ENCODE results near the gene KRT6A. TPM values are rescaled to one million over a fixed set of nuclear protein-coding genes. Genes with fewer than 3 reads are reported as not detected.

KRT6A gene
- total and polyA plus RNA-seq, 4 donors = 0.02 to 0.05 TPM; not detected in 2

DNA sequence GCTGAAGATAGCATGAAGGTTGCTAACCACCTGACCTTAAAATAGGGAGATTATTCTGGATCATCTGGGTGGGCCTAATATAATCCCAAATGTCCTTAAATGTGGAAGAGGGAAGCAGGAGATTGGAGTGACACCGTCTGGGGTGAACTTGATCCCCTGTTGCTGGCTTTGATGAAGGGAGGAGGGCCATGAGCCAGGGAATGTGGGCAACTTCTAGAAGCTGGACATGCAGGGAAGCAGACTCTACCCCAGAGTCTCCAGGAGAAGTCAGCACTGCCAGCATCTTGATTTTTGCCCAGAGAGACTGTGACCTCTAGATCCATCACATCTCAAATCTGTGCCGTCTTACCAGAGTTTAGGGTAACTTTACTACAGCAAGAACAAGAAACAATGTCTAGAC lies 36.4 kb upstream of the KRT6A start:
- Histone ChIP-seq H3K36me3 (ENCODE audit: control insufficient read depth in 4 of 4, insufficient read depth in 3 of 4, low read depth in 1 of 4, low read length in 3 of 4) (no peaks in the 10 kb centered on the region), H3K27me3 (ENCODE audit: control insufficient read depth in 4 of 4, insufficient read depth in 4 of 4, low read length in 3 of 4) (no peaks in the 10 kb centered on the region), H3K9me3 (ENCODE audit: control insufficient read depth in 4 of 4, low read length in 3 of 4) (no peaks in the 10 kb centered on the region), H3K4me3 (ENCODE audit: low read depth in 1 of 3, low read length in 3 of 3) (no peak overlapping the region), H3K4me1 (ENCODE audit: control insufficient read depth in 4 of 4, insufficient read depth in 4 of 4, low read length in 3 of 4) (no peaks in the 10 kb centered on the region), H3K9ac (ENCODE audit: low read depth in 1 of 2, low read length in 2 of 2) (no peak overlapping the region), H3K27ac (ENCODE audit: low read depth in 1 of 2, low read length in 2 of 2) (no peak overlapping the region)
- no peak for DNase-seq (ENCODE audit: low spot score)
- WGBS = 98% methylated on average over 2 of the region's 2 CpGs
- TF ChIP-seq TAF1 (conservative IDR thresholded peaks at IDR 0.05) = no peak
- no peak for TF ChIP-seq JUND (IDR thresholded peaks at IDR 0.05)
- no peak for TF ChIP-seq EGR1 (IDR thresholded peaks at IDR 0.05; ENCODE audit: low read depth in 2 of 2)
- no peak for TF ChIP-seq HNF4A (conservative IDR thresholded peaks at IDR 0.05)
- TF ChIP-seq, protein P1, sequence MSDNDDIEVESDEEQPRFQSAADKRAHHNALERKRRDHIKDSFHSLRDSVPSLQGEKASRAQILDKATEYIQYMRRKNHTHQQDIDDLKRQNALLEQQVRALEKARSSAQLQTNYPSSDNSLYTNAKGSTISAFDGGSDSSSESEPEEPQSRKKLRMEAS (IDR thresholded peaks at IDR 0.05) = no peak
- TF ChIP-seq YY1 (IDR thresholded peaks at IDR 0.05) = no peak
- TF ChIP-seq SP1 (IDR thresholded peaks at IDR 0.05) = no peak
- no peak for TF ChIP-seq FOXA2 (IDR thresholded peaks at IDR 0.05)
- TF ChIP-seq, protein P2, sequence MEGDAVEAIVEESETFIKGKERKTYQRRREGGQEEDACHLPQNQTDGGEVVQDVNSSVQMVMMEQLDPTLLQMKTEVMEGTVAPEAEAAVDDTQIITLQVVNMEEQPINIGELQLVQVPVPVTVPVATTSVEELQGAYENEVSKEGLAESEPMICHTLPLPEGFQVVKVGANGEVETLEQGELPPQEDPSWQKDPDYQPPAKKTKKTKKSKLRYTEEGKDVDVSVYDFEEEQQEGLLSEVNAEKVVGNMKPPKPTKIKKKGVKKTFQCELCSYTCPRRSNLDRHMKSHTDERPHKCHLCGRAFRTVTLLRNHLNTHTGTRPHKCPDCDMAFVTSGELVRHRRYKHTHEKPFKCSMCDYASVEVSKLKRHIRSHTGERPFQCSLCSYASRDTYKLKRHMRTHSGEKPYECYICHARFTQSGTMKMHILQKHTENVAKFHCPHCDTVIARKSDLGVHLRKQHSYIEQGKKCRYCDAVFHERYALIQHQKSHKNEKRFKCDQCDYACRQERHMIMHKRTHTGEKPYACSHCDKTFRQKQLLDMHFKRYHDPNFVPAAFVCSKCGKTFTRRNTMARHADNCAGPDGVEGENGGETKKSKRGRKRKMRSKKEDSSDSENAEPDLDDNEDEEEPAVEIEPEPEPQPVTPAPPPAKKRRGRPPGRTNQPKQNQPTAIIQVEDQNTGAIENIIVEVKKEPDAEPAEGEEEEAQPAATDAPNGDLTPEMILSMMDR (IDR thresholded peaks at IDR 0.05; ENCODE audit: low read depth, low read length, missing input control) = no peak
- no peak for TF ChIP-seq NR2F2 (IDR thresholded peaks at IDR 0.05)
- TF ChIP-seq, protein P3, sequence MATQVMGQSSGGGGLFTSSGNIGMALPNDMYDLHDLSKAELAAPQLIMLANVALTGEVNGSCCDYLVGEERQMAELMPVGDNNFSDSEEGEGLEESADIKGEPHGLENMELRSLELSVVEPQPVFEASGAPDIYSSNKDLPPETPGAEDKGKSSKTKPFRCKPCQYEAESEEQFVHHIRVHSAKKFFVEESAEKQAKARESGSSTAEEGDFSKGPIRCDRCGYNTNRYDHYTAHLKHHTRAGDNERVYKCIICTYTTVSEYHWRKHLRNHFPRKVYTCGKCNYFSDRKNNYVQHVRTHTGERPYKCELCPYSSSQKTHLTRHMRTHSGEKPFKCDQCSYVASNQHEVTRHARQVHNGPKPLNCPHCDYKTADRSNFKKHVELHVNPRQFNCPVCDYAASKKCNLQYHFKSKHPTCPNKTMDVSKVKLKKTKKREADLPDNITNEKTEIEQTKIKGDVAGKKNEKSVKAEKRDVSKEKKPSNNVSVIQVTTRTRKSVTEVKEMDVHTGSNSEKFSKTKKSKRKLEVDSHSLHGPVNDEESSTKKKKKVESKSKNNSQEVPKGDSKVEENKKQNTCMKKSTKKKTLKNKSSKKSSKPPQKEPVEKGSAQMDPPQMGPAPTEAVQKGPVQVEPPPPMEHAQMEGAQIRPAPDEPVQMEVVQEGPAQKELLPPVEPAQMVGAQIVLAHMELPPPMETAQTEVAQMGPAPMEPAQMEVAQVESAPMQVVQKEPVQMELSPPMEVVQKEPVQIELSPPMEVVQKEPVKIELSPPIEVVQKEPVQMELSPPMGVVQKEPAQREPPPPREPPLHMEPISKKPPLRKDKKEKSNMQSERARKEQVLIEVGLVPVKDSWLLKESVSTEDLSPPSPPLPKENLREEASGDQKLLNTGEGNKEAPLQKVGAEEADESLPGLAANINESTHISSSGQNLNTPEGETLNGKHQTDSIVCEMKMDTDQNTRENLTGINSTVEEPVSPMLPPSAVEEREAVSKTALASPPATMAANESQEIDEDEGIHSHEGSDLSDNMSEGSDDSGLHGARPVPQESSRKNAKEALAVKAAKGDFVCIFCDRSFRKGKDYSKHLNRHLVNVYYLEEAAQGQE (IDR thresholded peaks at IDR 0.05) = no peak
- no peak for TF ChIP-seq RAD21 (IDR thresholded peaks at IDR 0.05)
- TF ChIP-seq FOXA1 (IDR thresholded peaks at IDR 0.05) = no peak
- no peak for TF ChIP-seq HNF4G (IDR thresholded peaks at IDR 0.05)
- no peak for TF ChIP-seq GABPA (IDR thresholded peaks at IDR 0.05 in 1 of 2, conservative IDR thresholded peaks at IDR 0.05 in 1 of 2)
- TF ChIP-seq RXRA (IDR thresholded peaks at IDR 0.05) = no peak
- TF ChIP-seq, protein P4, sequence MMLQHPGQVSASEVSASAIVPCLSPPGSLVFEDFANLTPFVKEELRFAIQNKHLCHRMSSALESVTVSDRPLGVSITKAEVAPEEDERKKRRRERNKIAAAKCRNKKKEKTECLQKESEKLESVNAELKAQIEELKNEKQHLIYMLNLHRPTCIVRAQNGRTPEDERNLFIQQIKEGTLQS (IDR thresholded peaks at IDR 0.05) = no peak
- TF ChIP-seq, protein P5, sequence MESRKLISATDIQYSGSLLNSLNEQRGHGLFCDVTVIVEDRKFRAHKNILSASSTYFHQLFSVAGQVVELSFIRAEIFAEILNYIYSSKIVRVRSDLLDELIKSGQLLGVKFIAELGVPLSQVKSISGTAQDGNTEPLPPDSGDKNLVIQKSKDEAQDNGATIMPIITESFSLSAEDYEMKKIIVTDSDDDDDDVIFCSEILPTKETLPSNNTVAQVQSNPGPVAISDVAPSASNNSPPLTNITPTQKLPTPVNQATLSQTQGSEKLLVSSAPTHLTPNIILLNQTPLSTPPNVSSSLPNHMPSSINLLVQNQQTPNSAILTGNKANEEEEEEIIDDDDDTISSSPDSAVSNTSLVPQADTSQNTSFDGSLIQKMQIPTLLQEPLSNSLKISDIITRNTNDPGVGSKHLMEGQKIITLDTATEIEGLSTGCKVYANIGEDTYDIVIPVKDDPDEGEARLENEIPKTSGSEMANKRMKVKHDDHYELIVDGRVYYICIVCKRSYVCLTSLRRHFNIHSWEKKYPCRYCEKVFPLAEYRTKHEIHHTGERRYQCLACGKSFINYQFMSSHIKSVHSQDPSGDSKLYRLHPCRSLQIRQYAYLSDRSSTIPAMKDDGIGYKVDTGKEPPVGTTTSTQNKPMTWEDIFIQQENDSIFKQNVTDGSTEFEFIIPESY (IDR thresholded peaks at IDR 0.05) = no peak
